HG03139 (cell line): Measurements from ENCODE around the gene CERT1.
"Not testable (repeated sequence)": the region's sequence is repeated elsewhere in the genome, so short reads cannot be mapped to it uniquely, and the experiment has no call there.

Source experiments
- ATAC-seq: cut with Tn5 transposase; IDR thresholded peaks from one replicate; pipeline ENCODE4 v1.9.1; 2021; ENCODE audit not compliant: unreplicated experiment

The CERT1 gene

GRCh38 chr5:75511435-75512382 is at the start of gene CERT1, which contains the start of gene POLK:
Gene CERT1, minus strand, starts transcription at chr5:75511629. Its CDS starts 422 bp downstream, at chr5:75511207.
Gene POLK, plus strand, starts transcription at chr5:75511891.
- peak; percentile 73 for ATAC-seq

GRCh38 chr5:75560655-75561054 is 49.2 kb upstream of the CERT1 start:
- not testable (repeated sequence) for ATAC-seq

GRCh38 chr5:75558981-75559632 is 47.7 kb upstream of the CERT1 start:
- ATAC-seq, result no peak

- ATAC-seq, result no peak
Measured at GRCh38 chr5:75558221-75558620, 46.8 kb upstream of the CERT1 start.

- no peak for ATAC-seq
Measured at GRCh38 chr5:75553358-75553757, 41.9 kb upstream of the CERT1 start.

GRCh38 chr5:75552764-75553163 is 41.3 kb upstream of the CERT1 start:
- no peak for ATAC-seq

GRCh38 chr5:75551471-75551870 is 40.0 kb upstream of the CERT1 start:
- no peak for ATAC-seq

- ATAC-seq, result no peak
Measured at GRCh38 chr5:75550597-75550996, 39.2 kb upstream of the CERT1 start.

- ATAC-seq, result no peak
Measured at GRCh38 chr5:75547812-75548211, 36.4 kb upstream of the CERT1 start.

GRCh38 chr5:75546830-75547229 is 35.4 kb upstream of the CERT1 start:
- no peak for ATAC-seq

- ATAC-seq, result no peak
Measured at GRCh38 chr5:75545131-75545530, 33.7 kb upstream of the CERT1 start.

- ATAC-seq, result no peak
Measured at GRCh38 chr5:75538211-75538610, 26.8 kb upstream of the CERT1 start.

GRCh38 chr5:75536694-75537360 is 25.4 kb upstream of the CERT1 start:
- ATAC-seq, result no peak

GRCh38 chr5:75536147-75536546 is 24.7 kb upstream of the CERT1 start:
- ATAC-seq, result no peak

GRCh38 chr5:75534734-75535133 is 23.3 kb upstream of the CERT1 start:
- ATAC-seq, result no peak

GRCh38 chr5:75533716-75534115 is 22.3 kb upstream of the CERT1 start:
- ATAC-seq, result not testable (repeated sequence)

GRCh38 chr5:75532190-75532589 is 20.8 kb upstream of the CERT1 start:
- ATAC-seq, result no peak

GRCh38 chr5:75529185-75529584 is 17.8 kb upstream of the CERT1 start:
- no peak for ATAC-seq

- ATAC-seq, result no peak
Measured at GRCh38 chr5:75526070-75526469, 14.6 kb upstream of the CERT1 start.

- no peak for ATAC-seq
Measured at GRCh38 chr5:75525344-75525743, 13.9 kb upstream of the CERT1 start.

GRCh38 chr5:75524591-75524990 is 13.2 kb upstream of the CERT1 start:
- ATAC-seq, result no peak

GRCh38 chr5:75524071-75524470 is 12.6 kb upstream of the CERT1 start:
- ATAC-seq, result peak; percentile 80
